Right kidney (tissue), 1 donor: ENCODE results near the gene SORT1.
"Not testable (repeated sequence)": the region's sequence is repeated elsewhere in the genome, so short reads cannot be mapped to it uniquely, and the experiment has no call there.

Experiments used
- DNase-seq: peaks from one replicate; pipeline ENCODE4 v3.0.0-alpha.2; 2016

The SORT1 gene

GRCh38 chr1:109298666-109299557 lies 98.8 kb downstream of the SORT1 start:
- DNase-seq: no peak

GRCh38 chr1:109296782-109297181 lies 100.9 kb downstream of the SORT1 start:
- DNase-seq: no peak

GRCh38 chr1:109295712-109296415 lies 101.9 kb downstream of the SORT1 start:
- DNase-seq: no peak

GRCh38 chr1:109294481-109294880 lies 103.2 kb downstream of the SORT1 start:
- DNase-seq: no peak

GRCh38 chr1:109293026-109293425 lies 104.7 kb downstream of the SORT1 start:
- no peak for DNase-seq

GRCh38 chr1:109292364-109292763 lies 105.4 kb downstream of the SORT1 start:
- no peak for DNase-seq

GRCh38 chr1:109290998-109291397 lies 106.7 kb downstream of the SORT1 start:
- DNase-seq: no peak

- no peak for DNase-seq
Measured at GRCh38 chr1:109290137-109290536, 107.6 kb downstream of the SORT1 start.

GRCh38 chr1:109286762-109287161 lies 111.0 kb downstream of the SORT1 start:
- DNase-seq: not testable (repeated sequence)

GRCh38 chr1:109283748-109284600 lies 113.7 kb downstream of the SORT1 start:
- DNase-seq: no peak

- DNase-seq: peak; percentile 95
Measured at GRCh38 chr1:109282952-109283747, 114.6 kb downstream of the SORT1 start, which contains the start of gene PSRC1. Gene PSRC1, minus strand, starts transcription at chr1:109283145.

- DNase-seq: peak; percentile 37
Measured at GRCh38 chr1:109282497-109282951, 115.2 kb downstream of the SORT1 start.

- no peak for DNase-seq
Measured at GRCh38 chr1:109281680-109282496, 115.8 kb downstream of the SORT1 start.

- DNase-seq: no peak
Measured at GRCh38 chr1:109280862-109281261, 116.9 kb downstream of the SORT1 start.

GRCh38 chr1:109279615-109280278 lies 118.0 kb downstream of the SORT1 start:
- no peak for DNase-seq

- DNase-seq: peak; percentile 72
Measured at GRCh38 chr1:109277434-109278204, 120.1 kb downstream of the SORT1 start.

- no peak for DNase-seq
Measured at GRCh38 chr1:109275706-109276345, 121.9 kb downstream of the SORT1 start.
